GM12878 (cell line): ENCODE data around the gene TAS2R60. TPM values are rescaled to one million over a fixed set of nuclear protein-coding genes. Genes with fewer than 3 reads are reported as not detected.

Experiments used
- ATAC-seq: fragments of 200-7000 bp; cut with Tn5 transposase; 3 replicates; pipeline ENCODE4 v1.9.1; 2020; ENCODE audit warnings: mild to moderate bottlenecking, moderate library complexity
- Bru-seq: library from RNA; stranded (reverse); fragments of 400-500 nt; gene quantifications from one replicate; lab custom pipeline; 2021; lab: Mats Ljungman, UMichigan
- BruChase-seq, 2 experiments: library from RNA; stranded (reverse); fragments of 400-500 nt; gene quantifications; one replicate each; lab custom pipeline; 2021; lab: Mats Ljungman, UMichigan
- BruUV-seq: library from RNA; stranded (reverse); fragments of 400-500 nt; replicated peaks from 2 replicates; lab custom pipeline; 2021; lab: Mats Ljungman, UMichigan
- CTCF ChIA-PET: fragments of 300-600 bp; sonication (Branson Sonifier 250); formaldehyde crosslinking; extraction: SDS; loops from one replicate; lab custom pipeline; 2021; ENCODE audit warnings: inconsistent platforms; lab: Yijun Ruan, JAX
- POLR2A ChIA-PET: fragments of 350-600 bp; formaldehyde crosslinking; extraction: SDS; loops from one replicate; lab custom pipeline; 2021; ENCODE audit warnings: inconsistent platforms; lab: Charles Lee
- RAD21 ChIA-PET: fragments of 300-600 bp; sonication (Branson Sonifier 250); formaldehyde crosslinking; loops from one replicate; lab custom pipeline; 2023; ENCODE audit warnings: antibody characterized with exemption; ENCODE audit not compliant: unreplicated experiment; lab: Charles Lee
- SMC1A ChIA-PET: fragments of 300-600 bp; sonication (Branson Sonifier 250); formaldehyde crosslinking; loops from one replicate; lab custom pipeline; 2023; ENCODE audit not compliant: unreplicated experiment, uncharacterized antibody; lab: Charles Lee
- DNase-seq: peaks from one replicate; pipeline ENCODE4 v3.0.0-alpha.2; 2011; ENCODE audit warnings: low read depth, low spot score
- FAIRE-seq: peaks from 3 replicates; lab custom pipeline; 2011; peaks lifted over from hg19 to GRCh38; lab: Jason Lieb, UNC
- H2AFZ ChIP-seq: 2 replicates; pipeline ENCODE4 v1.6.0; 2011; ENCODE audit warnings: low read depth, low read length, control low read depth; ENCODE audit not compliant: control insufficient read depth
- H3K27ac ChIP-seq: 2 replicates; pipeline ENCODE4 v1.5.1; 2011; ENCODE audit warnings: control low read depth; ENCODE audit not compliant: control insufficient read depth, insufficient read depth
- H3K27me3 ChIP-seq, 2 experiments: replicated peaks in 1 of 2; 2 replicates each; pipeline versions ENCODE4 v1.6.0 to v1.6.1; 2011; ENCODE audit warnings: low read length in 1 of 2; ENCODE audit not compliant: control insufficient read depth in 2 of 2, insufficient read depth in 2 of 2
- H3K36me3 ChIP-seq, 2 experiments: 2 replicates each; pipeline ENCODE4 v1.5.1; 2011; ENCODE audit warnings: low read length in 1 of 2; ENCODE audit not compliant: control insufficient read depth in 2 of 2, insufficient read depth in 2 of 2
- H3K4me1 ChIP-seq: 2 replicates; pipeline ENCODE4 v1.6.1; 2011; ENCODE audit warnings: mild to moderate bottlenecking, low read length, moderate library complexity, mixed read lengths; ENCODE audit not compliant: control insufficient read depth, insufficient read depth
- H3K4me2 ChIP-seq: 2 replicates; pipeline ENCODE4 v1.6.0; 2011; ENCODE audit warnings: control low read depth; ENCODE audit not compliant: control insufficient read depth, insufficient read depth
- H3K4me3 ChIP-seq: fragments of 200-600 bp; sonication (generic); 2 replicates; pipeline ENCODE4 v1.5.1; 2016
- H3K79me2 ChIP-seq: 2 replicates; pipeline ENCODE4 v1.6.0; 2011; ENCODE audit warnings: low read length; ENCODE audit not compliant: control insufficient read depth, insufficient read depth
- H3K9ac ChIP-seq: 2 replicates; pipeline ENCODE4 v1.8.0; 2011; ENCODE audit warnings: low read length, control low read depth, mixed read lengths; ENCODE audit not compliant: control insufficient read depth, insufficient read depth
- H3K9me3 ChIP-seq: replicated peaks from 3 replicates; pipeline ENCODE4 v1.5.1; 2011; ENCODE audit warnings: mild to moderate bottlenecking, low read length; ENCODE audit not compliant: control insufficient read depth, insufficient read depth
- H4K20me1 ChIP-seq: 2 replicates; pipeline ENCODE4 v1.6.0; 2011; ENCODE audit not compliant: control insufficient read depth, insufficient read depth
- BACH1 ChIP-seq: fragments of 450-650 bp; IDR thresholded peaks from 2 replicates; pipeline ENCODE4 v1.6.1; 2017; ENCODE audit warnings: mild to moderate bottlenecking, borderline replicate concordance
- BMI1 ChIP-seq: fragments of 450-650 bp; IDR thresholded peaks from 2 replicates; pipeline ENCODE4 v1.6.1; 2016; ENCODE audit warnings: mild to moderate bottlenecking, moderate library complexity, borderline replicate concordance
- IRF4 ChIP-seq: IDR thresholded peaks from 2 replicates; pipeline ENCODE4 v1.6.1; 2011; ENCODE audit warnings: low read depth, low read length
- MTA3 ChIP-seq: IDR thresholded peaks from 2 replicates; pipeline ENCODE4 v1.6.1; 2012; ENCODE audit warnings: low read length, inconsistent platforms, borderline replicate concordance
- NKRF ChIP-seq: fragments of 450-650 bp; conservative IDR thresholded peaks from 2 replicates; pipeline ENCODE4 v1.6.1; 2017; ENCODE audit warnings: mild to moderate bottlenecking, moderate library complexity
- POLR2A ChIP-seq: IDR thresholded peaks from 2 replicates; pipeline ENCODE4 v1.6.1; 2011; ENCODE audit warnings: low read depth, mild to moderate bottlenecking, low read length
- RELA ChIP-seq: fragments of 450-650 bp; IDR thresholded peaks from 2 replicates; pipeline ENCODE4 v1.8.0; 2014; ENCODE audit warnings: borderline replicate concordance; ENCODE audit not compliant: partially characterized antibody
- SPI1 ChIP-seq: IDR thresholded peaks from 2 replicates; pipeline ENCODE4 v1.6.1; 2011; ENCODE audit warnings: low read depth, mild to moderate bottlenecking, low read length, moderate library complexity, borderline replicate concordance; ENCODE audit not compliant: insufficient read depth
- SREBF1 ChIP-seq: IDR thresholded peaks from 2 replicates; pipeline ENCODE4 v1.6.1; 2012; ENCODE audit warnings: mild to moderate bottlenecking, low read length
- USF2 ChIP-seq: IDR thresholded peaks from 2 replicates; pipeline ENCODE4 v1.6.1; 2011; ENCODE audit warnings: low read depth, low read length, improper control_type of control experiment, borderline replicate concordance
- WGBS: methylation state at CpG from one replicate; pipeline ENCODE4 v1.1.6; 2016; ENCODE audit warnings: low lambda C conversion rate; ENCODE audit not compliant: insufficient replicate concordance, insufficient coverage; ENCODE audit errors: missing lambda C conversion rate; 5-methylcytosine and 5-hydroxymethylcytosine counted together
- in situ Hi-C: fragments of 300-500 bp; cut with MboI; formaldehyde crosslinking; loops from 9 replicates; pipeline ENCODE4 v1.14.3; 2018; ENCODE audit warnings: mixed read lengths
- intact Hi-C: fragments of 100-400 bp; cut with micrococcal nuclease; formaldehyde crosslinking; loops from one replicate; pipeline ENCODE4 v1.14.2; 2022; ENCODE audit not compliant: unreplicated experiment
- long read RNA-seq, 2 experiments: library from polyadenylated mRNA; unstranded; transcript quantifications; one replicate each; pipeline ENCODE4 v2.0.0, GENCODE V29; 2019 to 2020
- polyA minus RNA-seq, 3 experiments: library from RNA; depleted of rRNA, polyadenylated mRNA; stranded (reverse); fragments of >200 nt; gene quantifications; 2 replicates each; pipeline ENCODE4 v1.2.3, GENCODE V29; 2011
- polyA plus RNA-seq, 11 experiments: library from polyadenylated mRNA; depleted of rRNA in 4 of 11; unstranded in 6 of 11; stranded (reverse) in 5 of 11; fragments of >200 nt; fragmentation: Nextera tagmentation in 4 of 11; fragmentation: Illumina TruSeq in 1 of 11; extraction: Ambion mirVana in 4 of 11; extraction: Trizol in 1 of 11; gene quantifications; 1 replicate in 1 of 11; 2 replicates in 10 of 11; pipeline versions ENCODE4 v1.2.1 to v1.2.3, GENCODE V29; 2011 to 2016; ENCODE audit warnings: inconsistent platforms in 2 of 11, missing spikeins in 2 of 11, low read depth in 1 of 11
- total RNA-seq, 4 experiments: library from RNA; depleted of rRNA in 3 of 4; stranded (reverse); fragments of >200 nt in 3 of 4; fragmentation: Illumina TruSeq in 1 of 4; extraction: Trizol in 1 of 4; gene quantifications; 2 replicates each; pipeline versions ENCODE4 v1.2.1 to v1.2.3, GENCODE V29; 2013 to 2021
- TF ChIP-seq, protein P1 (sequence below): fragments of 450-650 bp; IDR thresholded peaks from 2 replicates; pipeline ENCODE4 v1.6.1; 2017; ENCODE audit warnings: mild to moderate bottlenecking, low read depth, inconsistent platforms; ENCODE audit not compliant: poor library complexity, severe bottlenecking

Gene TAS2R60
- total RNA-seq (2013; cell fraction: nucleolus; rRNA removed): not detected in 2 replicates
- total RNA-seq (2014; rRNA removed) (not detected in 2 replicates), total RNA-seq (2014; rRNA removed; fragmentation: Illumina TruSeq; extraction: Trizol) (not detected in 2 replicates), total RNA-seq (2021) (not detected in 2 replicates), polyA plus RNA-seq (2011; rRNA removed) (not detected in 2 replicates), polyA plus RNA-seq (2014; fragmentation: Illumina TruSeq; extraction: Trizol) (not detected in 2 replicates), polyA plus RNA-seq (2014; fragmentation: Nextera tagmentation; extraction: Ambion mirVana) (not detected), polyA plus RNA-seq (2014; rRNA removed) (not detected in 2 replicates), polyA plus RNA-seq (2016; fragmentation: Nextera tagmentation; extraction: Ambion mirVana) (not detected), polyA minus RNA-seq (2011; rRNA and poly(A)+ RNA removed) (not detected in 2 replicates), Bru-seq, nascent RNA (not detected), BruChase-seq, experiment 1, labeled RNA remaining after a 6-hour chase (not detected), BruChase-seq, experiment 2, labeled RNA remaining after a 2-hour chase (not detected)
- polyA plus RNA-seq (2011; ENCODE audit: low read depth): not detected
- not detected in 2 replicates for polyA plus RNA-seq (2011; cell fraction: cytosol; rRNA removed)
- not detected in 2 replicates for polyA plus RNA-seq (2011; cell fraction: nucleus; rRNA removed)
- polyA plus RNA-seq (2012): not detected in 2 replicates
- polyA minus RNA-seq (2011; cell fraction: cytosol; rRNA and poly(A)+ RNA removed): not detected in 2 replicates
- not detected in 2 replicates for polyA minus RNA-seq (2011; cell fraction: nucleus; rRNA and poly(A)+ RNA removed)
- long read RNA-seq, experiment 1: 0 reads
- long read RNA-seq, experiment 2: 0 reads

DNA sequence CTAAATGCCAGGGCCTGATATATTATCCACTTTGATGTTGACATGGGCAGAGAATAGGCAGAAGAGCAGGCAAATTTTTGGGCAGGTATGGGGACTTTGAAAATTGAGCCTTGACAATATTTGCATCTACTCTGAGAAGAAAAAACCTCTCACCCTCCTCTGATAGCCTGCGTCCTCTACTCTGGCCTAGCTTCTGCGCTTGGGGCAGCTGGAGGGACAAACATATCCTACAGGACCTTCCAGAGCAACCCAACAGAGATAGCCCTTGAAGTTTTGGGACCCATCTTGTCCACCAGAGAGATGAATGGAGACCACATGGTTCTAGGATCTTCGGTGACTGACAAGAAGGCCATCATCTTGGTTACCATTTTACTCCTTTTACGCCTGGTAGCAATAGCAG lies at the start of gene TAS2R60:
Gene TAS2R60 (plus strand): TSS at position 301 of the 400 bp plus-strand sequence. CDS start 0 bp downstream, at position 301.
- ChIA-PET CTCF (no interaction called here), SMC1A (no interaction called here), POLR2A (no interaction called here), RAD21 (no interaction called here)
- H3K9ac ChIP-seq: no peak within 1 kb of the TSS
- DNase-seq: no peak
- intact Hi-C loops (no loop called here), in situ Hi-C loops (no loop called here)
- no peak within 1 kb of the TSS for H3K4me3 ChIP-seq
- no peaks in the 10 kb centered on the region for H3K36me3 ChIP-seq
- 41% methylated on average over 4 of the region's 4 CpGs for WGBS
- H3K4me2 ChIP-seq: no peak within 1 kb of the TSS
- peaks cover 0 to 3% of the 10 kb centered on the region in 2 experiments; a peak in 2 of 4 replicates for H3K27me3 ChIP-seq
- TF ChIP-seq NKRF: no peak
- no peak for TF ChIP-seq SREBF1
- TF ChIP-seq BACH1: no peak
- no peak for TF ChIP-seq RELA
- TF ChIP-seq SPI1: no peak
- TF ChIP-seq BMI1: no peak
- no peak for TF ChIP-seq IRF4
- no peak for TF ChIP-seq USF2
- TF ChIP-seq MTA3: no peak
- no peak for TF ChIP-seq POLR2A
- TF ChIP-seq, protein P1, sequence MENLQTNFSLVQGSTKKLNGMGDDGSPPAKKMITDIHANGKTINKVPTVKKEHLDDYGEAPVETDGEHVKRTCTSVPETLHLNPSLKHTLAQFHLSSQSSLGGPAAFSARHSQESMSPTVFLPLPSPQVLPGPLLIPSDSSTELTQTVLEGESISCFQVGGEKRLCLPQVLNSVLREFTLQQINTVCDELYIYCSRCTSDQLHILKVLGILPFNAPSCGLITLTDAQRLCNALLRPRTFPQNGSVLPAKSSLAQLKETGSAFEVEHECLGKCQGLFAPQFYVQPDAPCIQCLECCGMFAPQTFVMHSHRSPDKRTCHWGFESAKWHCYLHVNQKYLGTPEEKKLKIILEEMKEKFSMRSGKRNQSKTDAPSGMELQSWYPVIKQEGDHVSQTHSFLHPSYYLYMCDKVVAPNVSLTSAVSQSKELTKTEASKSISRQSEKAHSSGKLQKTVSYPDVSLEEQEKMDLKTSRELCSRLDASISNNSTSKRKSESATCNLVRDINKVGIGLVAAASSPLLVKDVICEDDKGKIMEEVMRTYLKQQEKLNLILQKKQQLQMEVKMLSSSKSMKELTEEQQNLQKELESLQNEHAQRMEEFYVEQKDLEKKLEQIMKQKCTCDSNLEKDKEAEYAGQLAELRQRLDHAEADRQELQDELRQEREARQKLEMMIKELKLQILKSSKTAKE: no peak
- no peak for FAIRE-seq
- no peaks in the 10 kb centered on the region for H3K79me2 ChIP-seq
- H4K20me1 ChIP-seq: no peaks in the 10 kb centered on the region
- no peaks in the 10 kb centered on the region for H3K9me3 ChIP-seq
- H2AFZ ChIP-seq: no peak within 1 kb of the TSS
- BruUV-seq: no TSS peak
- H3K4me1 ChIP-seq: no peaks in the 10 kb centered on the region
- no peak within 1 kb of the TSS for H3K27ac ChIP-seq
- ATAC-seq: no peak
